NCI-H2107 treated with DMSO at 0.1 percent for 48 hours (cell line): ENCODE data around the gene SYNDIG1L.
A peak's percentile ranks its signal among the peaks of the same experiment; 100 is the strongest.
"Not testable (repeated sequence)": the region's sequence is repeated elsewhere in the genome, so short reads cannot be mapped to it uniquely, and the experiment has no call there.

ENCODE experiments used
- DNase-seq: peaks from one replicate; lab custom pipeline; 2025; ENCODE audit not compliant: unreplicated experiment; lab: John Stamatoyannopoulos, UW

The SYNDIG1L gene

DNA sequence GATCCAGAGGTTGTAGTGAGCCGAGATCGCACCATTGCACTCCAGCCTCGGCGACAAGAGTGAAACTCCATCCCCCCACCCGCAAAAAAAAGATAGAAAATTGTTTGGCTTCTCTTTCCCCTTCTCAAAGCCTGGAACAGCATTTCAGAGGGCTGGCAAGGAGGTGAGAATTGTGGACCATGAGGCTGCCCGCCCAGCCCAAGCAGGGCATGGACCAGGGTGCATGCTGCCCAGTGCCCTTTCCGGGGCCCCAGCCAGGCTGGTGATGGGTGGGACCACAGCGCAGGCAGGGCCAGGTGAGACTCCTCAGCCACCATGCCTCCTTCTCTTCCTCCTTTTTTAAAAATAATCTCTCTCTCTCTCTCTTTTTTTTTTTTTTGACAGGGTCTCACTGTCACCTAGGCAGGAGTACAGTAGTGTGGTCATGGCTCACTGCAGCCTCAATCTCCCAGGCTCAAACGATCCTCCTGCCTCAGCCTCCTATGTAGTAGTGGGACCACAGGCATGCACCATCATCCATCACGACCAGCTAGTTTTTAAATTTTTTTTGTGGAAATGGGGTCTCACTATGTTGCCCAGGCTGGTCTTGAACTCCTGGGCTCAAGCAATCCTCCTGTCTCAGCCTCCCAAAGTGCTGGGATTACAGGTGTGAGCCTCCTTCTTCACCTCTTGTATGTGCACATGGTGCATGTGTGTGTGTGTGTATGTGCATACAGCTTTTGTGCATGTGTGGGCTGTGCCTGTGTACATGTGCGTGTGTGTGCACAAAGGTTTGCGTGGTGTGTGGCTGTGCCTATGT is 22.2 kb downstream of the SYNDIG1L start:
- DNase-seq, result no peak

DNA sequence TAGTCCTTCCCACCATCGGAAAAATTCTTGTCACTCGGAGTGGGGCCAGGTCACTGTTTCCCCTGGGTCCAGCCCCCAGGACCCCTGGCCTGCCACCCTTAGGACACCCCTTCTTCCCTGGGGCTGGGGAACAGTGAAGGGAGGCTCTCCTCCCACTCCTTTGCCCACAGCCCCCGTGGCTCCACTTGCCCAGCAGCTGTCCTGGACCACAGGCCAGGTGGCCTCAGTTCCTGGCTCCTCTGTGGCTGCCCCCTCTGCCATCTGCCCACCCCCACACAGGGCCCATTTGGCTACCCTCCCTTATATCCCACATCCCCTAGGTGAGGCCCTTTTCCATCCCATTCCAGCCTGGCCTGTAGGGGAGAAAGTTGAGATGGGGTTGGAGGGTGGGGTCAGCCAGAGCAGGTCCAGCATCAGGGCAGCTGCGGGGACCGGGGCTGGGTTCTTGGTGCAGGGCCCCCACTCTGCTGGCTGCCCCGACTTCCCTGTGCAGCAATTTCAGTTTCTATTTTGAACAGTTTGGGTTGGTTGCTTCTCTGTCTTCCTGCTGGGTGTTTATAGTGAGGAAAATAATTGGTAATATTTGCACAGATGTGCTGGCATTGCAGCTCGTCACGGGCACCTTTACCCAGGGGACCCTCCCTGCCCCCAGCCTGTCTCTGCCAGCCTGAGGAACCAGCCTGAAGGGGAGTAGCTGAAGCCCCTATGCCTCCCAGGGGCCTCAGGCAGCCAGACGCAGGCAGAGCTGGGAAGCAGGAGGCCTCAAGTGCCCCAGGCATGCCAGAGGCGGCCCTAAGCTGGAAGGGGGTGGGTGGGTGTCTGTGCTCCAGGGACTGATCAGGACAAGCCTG is 23.4 kb downstream of the SYNDIG1L start:
- no peak for DNase-seq

- peak; percentile 65 for DNase-seq
Observed at GRCh38 chr14:74401504-74402241, 24.3 kb downstream of the SYNDIG1L start.

DNA sequence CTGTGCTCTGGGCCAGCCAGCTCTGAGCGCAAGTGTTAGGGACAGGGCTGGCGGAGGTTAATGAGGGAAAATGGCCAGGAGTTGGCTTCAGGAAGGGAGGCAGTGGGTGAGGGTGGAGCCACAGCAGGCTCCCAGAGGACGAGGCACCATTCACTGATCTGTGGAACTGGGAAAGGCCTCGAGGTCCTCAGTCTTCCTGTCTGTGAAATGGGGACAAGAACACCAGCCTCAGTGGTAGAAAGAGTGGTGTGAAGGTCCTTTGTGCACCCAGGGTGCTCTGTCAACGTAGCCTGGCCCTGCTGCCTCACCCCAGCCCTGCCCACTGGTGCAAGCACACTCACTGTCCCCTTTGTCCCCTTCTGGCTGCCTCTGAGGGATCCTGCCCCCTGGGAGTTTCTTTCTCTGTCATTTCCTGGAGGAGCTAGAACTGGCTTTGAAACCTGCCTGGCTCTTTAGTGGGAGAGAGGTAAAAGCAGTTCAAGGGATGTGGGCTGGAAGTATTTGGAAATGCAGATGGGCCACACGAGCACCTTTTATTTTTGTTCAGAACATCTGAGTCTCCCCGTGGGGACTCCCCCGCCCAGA is 25.0 kb downstream of the SYNDIG1L start:
- DNase-seq, result peak; percentile 65

DNA sequence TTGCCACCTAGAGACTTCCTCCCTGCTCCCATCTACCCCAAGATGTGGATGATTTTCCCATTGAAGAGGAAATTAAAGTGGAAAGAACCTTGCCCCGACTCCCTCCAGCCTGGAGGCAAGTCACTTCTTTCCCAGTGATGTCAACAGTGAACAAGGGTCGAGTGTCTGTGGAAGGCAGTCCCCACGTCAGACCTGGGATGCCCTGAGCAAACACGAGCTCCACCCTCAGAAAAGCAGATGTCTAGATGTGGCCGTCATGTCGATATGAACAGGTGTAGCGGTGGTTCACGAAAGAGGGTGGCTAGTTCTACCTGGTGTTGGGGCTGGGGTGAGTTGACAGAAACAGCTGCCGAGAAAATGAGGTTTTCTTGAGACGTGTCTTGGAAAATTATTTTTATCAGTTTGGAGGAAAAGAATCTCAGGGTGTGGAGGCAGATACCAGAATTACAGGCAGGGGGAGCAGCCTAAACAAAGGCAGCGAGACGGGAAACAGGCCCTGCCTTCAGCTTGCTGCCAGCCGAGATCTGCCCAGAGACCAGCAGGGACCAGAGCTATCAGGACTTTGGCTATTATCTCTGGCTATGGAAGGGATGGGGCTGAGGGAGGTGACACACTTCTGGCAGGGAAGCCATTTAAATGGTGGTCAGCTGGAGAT is 25.9 kb downstream of the SYNDIG1L start:
- no peak for DNase-seq

DNA sequence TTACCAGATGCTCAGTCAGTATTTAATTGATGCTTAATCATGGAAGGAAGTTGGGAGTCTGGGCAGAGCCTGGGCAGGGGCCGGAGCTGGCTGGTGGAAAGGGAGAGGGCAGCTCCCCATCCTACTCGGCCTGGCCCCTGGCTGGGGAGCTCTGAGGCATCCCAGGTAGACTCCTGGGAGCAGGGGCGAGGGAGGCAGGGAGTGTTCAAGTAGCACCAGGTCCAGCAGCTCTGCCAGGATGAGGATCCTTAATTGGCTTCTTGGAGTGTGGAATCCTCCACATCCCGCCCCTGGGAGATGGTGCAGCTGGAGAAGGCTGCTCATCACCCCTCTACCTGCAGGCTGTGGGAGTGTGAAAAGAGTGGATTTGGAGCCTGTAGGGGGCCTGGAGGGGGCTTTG is 30.9 kb downstream of the SYNDIG1L start:
- no peak for DNase-seq

GRCh38 chr14:74394549-74394948 is 31.5 kb downstream of the SYNDIG1L start:
- DNase-seq, result no peak

DNA sequence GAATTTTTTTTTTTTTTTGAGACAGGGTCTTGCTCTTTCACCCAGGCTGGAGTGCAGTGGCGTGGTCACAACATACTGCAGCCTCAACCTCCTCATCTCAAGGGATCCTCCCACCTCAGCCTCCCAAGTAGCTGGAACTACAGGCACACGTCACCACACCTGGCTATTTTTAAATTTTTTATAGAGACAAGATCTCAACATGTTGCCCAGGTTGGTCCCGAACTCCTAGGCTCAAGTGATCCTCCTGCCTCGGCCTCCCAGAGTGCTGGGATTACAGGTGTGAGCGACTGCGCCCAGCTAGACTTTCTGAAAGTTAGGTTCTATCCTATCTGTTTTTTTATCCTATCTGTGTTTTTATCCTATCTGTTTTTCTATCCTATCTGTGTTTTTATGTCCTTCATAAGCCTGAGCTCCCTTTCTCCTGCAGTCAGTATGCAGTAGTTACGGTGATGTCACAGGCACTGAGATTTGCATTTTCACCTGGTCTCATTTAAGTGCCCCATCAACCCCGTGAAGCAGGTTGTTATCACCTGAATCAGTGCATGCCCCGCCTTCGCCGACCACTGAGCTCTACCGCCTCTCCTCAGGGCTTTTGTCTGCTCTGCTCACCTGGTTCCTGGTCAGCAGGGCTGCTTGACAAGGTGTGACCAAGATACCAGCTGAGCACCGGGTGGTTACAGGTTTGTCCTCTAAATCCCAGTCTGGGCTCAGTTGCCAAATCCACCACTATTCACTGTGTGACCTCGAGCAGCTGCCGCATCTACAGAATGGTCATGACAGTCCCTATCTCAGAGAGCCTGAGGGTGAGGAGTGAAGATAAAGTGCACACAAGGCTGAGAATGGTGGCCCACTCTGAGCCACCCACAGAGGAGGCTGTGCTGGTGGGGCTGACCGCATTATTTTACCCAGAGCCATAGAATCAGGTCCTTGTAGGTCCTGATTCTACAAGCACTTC is 33.1 kb downstream of the SYNDIG1L start:
- DNase-seq, result peak; percentile 41

GRCh38 chr14:74391479-74391878 is 34.5 kb downstream of the SYNDIG1L start:
- DNase-seq, result no peak

GRCh38 chr14:74390505-74390904 is 35.5 kb downstream of the SYNDIG1L start:
- DNase-seq, result not testable (repeated sequence)

GRCh38 chr14:74389980-74390379 is 36.0 kb downstream of the SYNDIG1L start:
- peak; percentile 68 for DNase-seq

DNA sequence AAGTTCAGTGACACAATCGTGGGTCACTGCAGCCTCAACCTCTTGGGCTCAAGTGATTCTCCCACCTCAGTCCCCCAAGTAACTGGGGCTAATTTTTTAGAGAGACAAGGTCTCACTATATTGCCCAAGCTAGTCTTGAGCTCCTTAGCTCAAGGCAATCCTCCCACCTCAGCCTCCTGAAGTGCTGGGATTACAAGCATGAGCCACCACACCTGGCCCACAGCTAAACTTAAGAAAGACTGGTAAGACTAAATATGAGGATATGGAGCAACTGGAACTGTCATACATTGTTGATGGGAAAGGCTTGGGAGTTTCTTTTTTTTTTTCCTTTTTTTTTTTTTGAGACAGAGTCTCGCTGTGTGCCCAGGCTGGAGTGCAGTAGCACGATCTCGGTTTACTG is 43.8 kb downstream of the SYNDIG1L start:
- no peak for DNase-seq

DNA sequence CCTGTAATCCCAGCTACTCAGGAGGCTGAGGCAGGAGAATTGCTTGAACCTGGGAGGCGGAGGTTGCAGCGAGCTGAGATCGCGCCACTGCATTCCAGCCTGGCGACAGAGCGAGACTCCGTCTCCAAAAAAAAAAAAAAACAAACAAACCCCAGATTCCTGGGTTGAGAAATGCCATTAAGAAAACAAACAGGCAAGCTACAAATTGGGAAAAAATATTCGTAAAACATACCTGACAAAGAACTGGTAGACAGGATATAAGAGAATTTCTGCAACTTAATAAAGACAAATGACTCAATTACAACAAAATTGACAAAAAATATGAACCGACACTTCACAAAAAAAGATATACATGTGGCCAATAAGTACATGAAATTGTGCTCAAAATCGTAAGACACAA is 44.4 kb downstream of the SYNDIG1L start:
- DNase-seq, result not testable (repeated sequence)

DNA sequence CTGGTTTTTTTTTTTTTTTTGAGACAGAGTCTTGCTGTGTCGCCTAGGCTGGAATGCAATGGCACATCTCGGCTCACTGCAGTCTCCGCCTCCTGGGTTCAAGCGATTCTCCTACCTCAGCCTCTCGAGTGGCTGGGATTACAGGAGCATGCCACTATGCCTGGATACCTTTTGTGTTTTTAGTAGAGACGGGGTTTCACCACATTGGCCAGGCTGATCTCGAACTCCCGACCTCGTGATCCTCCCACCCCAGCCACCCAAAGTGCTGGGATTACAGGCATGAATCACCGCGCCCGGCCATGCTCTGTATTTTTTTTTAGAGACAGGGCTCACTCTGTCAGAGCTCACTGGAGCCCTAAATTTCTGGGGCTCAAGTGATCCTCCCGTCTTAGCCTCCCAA is 45.2 kb downstream of the SYNDIG1L start:
- DNase-seq, result no peak

DNA sequence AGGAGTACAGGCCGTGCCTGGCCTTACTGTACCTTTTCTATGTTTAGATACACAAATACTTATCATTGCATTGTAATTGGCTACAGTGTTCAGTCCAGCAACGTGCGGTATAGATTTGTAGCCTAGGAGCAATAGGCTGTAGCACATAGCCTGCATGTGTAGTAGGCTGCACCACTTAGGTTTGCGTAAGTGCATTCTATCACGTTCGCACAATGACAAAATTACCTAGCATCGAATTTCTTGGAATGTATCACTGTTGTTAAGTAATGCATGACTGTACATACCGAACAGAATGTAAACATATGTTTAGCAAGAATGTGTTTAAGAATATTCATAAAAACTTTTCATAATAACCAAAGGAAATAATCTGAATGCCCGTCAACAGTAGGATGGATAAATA is 45.8 kb downstream of the SYNDIG1L start:
- no peak for DNase-seq

DNA sequence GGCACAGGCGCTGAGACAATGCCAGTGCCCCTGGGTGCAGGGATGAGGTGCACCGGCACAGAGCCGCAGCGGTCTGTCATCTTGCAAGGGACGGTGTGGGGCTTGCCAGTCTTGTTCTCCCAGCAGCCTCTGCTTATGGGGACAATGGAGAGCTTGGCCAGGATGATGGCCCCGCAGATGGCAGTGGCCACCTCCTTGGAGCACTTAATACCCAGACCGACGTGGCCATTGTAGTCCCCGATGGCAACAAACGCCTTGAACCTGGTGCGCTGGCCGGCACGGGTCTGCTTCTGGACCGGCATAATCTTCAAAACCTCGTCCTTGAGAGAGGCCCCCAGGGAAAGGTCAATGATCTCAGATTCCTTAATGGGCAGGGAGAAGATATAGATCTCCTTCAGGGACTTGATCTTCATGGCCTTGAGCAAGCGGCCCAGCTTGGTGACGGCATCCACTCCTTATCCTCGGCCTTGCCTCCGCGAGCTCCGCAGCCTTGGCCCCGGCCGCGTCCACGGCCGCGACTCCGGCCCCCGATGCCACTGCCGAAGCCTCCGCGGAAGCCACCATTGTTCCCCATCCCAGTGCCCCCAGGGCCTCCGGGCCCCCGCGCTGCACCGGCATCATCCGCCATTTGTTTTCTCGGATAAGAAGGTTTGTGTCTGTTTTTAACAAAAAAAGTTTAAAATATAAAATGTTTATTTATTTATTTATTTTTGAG is 47.9 kb downstream of the SYNDIG1L start:
- DNase-seq, result no peak

- DNase-seq, result no peak
Observed at GRCh38 chr14:74368441-74368840, 57.6 kb downstream of the SYNDIG1L start.

- no peak for DNase-seq
Observed at GRCh38 chr14:74368026-74368425, 58.0 kb downstream of the SYNDIG1L start.
